Osteoblast (primary cell): Measurements from ENCODE around the gene PPP2R3B. TPM values are rescaled to one million over a fixed set of nuclear protein-coding genes. Genes with fewer than 3 reads are reported as not detected.

Experiments
- DNase-seq: peaks from one replicate; pipeline ENCODE4 v3.0.0; 2011; ENCODE audit warnings: low spot score, mixed read lengths; ENCODE audit not compliant: insufficient read length; ENCODE audit errors: missing footprints
- H2AFZ ChIP-seq: 2 replicates; pipeline ENCODE4 v1.6.0; 2011; ENCODE audit warnings: mild to moderate bottlenecking, low read length
- H3K27ac ChIP-seq: 2 replicates; pipeline ENCODE4 v1.5.1; 2011; ENCODE audit warnings: mild to moderate bottlenecking, low read depth, low read length, moderate library complexity
- H3K27me3 ChIP-seq: 2 replicates; pipeline ENCODE4 v1.6.0; 2012; ENCODE audit warnings: mild to moderate bottlenecking, control low read depth, inconsistent platforms, low read length, moderate library complexity; ENCODE audit not compliant: insufficient read depth
- H3K36me3 ChIP-seq: 2 replicates; pipeline ENCODE4 v1.5.1; 2011; ENCODE audit warnings: mild to moderate bottlenecking, low read length, control low read depth, moderate library complexity; ENCODE audit not compliant: insufficient read depth
- H3K4me1 ChIP-seq: 2 replicates; pipeline ENCODE4 v1.5.1; 2011; ENCODE audit warnings: mild to moderate bottlenecking, low read length, control low read depth, moderate library complexity; ENCODE audit not compliant: insufficient read depth
- H3K4me2 ChIP-seq: 2 replicates; pipeline ENCODE4 v1.6.0; 2011; ENCODE audit warnings: mild to moderate bottlenecking, low read length; ENCODE audit not compliant: insufficient read depth
- H3K4me3 ChIP-seq: fragments of 200-600 bp; sonication (generic); 3 replicates; pipeline ENCODE4 v1.5.1; 2012; ENCODE audit warnings: mild to moderate bottlenecking, low read length, inconsistent platforms; ENCODE audit not compliant: insufficient read depth
- H3K79me2 ChIP-seq: 2 replicates; pipeline ENCODE4 v1.6.0; 2012; ENCODE audit warnings: mild to moderate bottlenecking, low read length, control low read depth, inconsistent platforms; ENCODE audit not compliant: insufficient read depth
- H3K9me3 ChIP-seq: 2 replicates; pipeline ENCODE4 v1.5.1; 2011; ENCODE audit warnings: low read depth, low read length, control low read depth
- H4K20me1 ChIP-seq: 2 replicates; pipeline ENCODE4 v1.6.0; 2012; ENCODE audit warnings: mild to moderate bottlenecking, low read length, control low read depth; ENCODE audit not compliant: insufficient read depth
- CTCF ChIP-seq: IDR thresholded peaks from 2 replicates; pipeline ENCODE4 v1.5.1; 2011; ENCODE audit warnings: mild to moderate bottlenecking, low read depth, low read length, moderate library complexity; ENCODE audit errors: extremely low read depth
- total RNA-seq: library from RNA; depleted of rRNA; stranded (reverse); fragments of >200 nt; gene quantifications from 2 replicates; pipeline ENCODE4 v1.2.3, GENCODE V29; 2012

Gene PPP2R3B
- total RNA-seq, 1 donor = 13.4 TPM

GRCh38 chrX:350534-351323 lies 36.0 kb downstream of the PPP2R3B start:
- TF ChIP-seq CTCF = no peak
- Histone ChIP-seq H3K4me3 (no peak overlapping the region), H3K4me2 (no peak overlapping the region), H3K79me2 (no peaks in the 10 kb centered on the region), H2AFZ (no peak overlapping the region), H3K36me3 (no peaks in the 10 kb centered on the region), H3K4me1 (no peaks in the 10 kb centered on the region), H3K27me3 (no peaks in the 10 kb centered on the region), H3K27ac (no peak overlapping the region), H3K9me3 (no peaks in the 10 kb centered on the region), H4K20me1 (no peaks in the 10 kb centered on the region)
- DNase-seq = no peak

DNA sequence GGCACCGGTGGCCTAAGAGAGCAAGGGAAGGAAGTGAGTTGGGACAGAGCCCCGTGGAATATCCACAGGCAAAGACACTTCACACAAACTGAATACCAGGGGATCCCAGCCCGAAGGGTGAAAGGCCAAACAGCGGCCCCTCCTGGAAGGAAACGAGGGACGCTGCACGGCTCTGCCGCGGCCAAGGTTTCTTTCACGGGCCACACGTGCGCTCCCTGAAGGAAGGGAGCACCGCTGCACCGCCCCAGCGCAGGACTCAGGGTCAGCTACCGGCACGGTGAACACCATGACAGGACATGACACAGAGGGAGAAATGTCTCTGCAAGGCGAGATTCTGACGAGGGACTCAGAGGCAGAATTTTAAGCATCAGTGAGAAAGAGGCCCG lies 36.6 kb downstream of the PPP2R3B start:
- H3K27ac ChIP-seq = no peak overlapping the region
- H4K20me1 ChIP-seq = no peaks in the 10 kb centered on the region
- no peak overlapping the region for H3K4me2 ChIP-seq
- no peaks in the 10 kb centered on the region for H3K9me3 ChIP-seq
- H3K27me3 ChIP-seq = no peaks in the 10 kb centered on the region
- no peak for DNase-seq
- no peaks in the 10 kb centered on the region for H3K4me1 ChIP-seq
- H3K4me3 ChIP-seq = no peak overlapping the region
- TF ChIP-seq CTCF = no peak
- no peaks in the 10 kb centered on the region for H3K79me2 ChIP-seq
- H2AFZ ChIP-seq = no peak overlapping the region
- no peaks in the 10 kb centered on the region for H3K36me3 ChIP-seq

DNA sequence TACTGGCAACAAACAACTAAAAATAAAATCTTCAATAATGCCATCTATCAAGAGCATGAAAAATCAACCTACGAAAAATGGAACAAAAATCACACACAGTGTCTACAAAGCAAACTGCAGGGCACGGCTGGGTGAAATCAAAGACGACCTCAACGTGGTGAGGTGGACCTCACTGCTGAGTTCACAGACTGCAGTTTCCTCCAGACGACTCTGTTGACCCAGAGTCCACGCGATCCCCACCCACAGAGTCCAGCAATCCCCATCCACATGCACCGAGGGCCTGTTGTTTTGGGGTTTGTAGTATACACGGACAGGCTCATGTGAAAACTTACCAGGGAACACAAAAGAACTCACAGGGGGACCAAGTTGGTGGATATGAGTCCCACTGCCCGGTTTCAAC lies 37.0 kb downstream of the PPP2R3B start:
- Histone ChIP-seq H3K4me3 (no peak overlapping the region), H3K4me2 (no peak overlapping the region), H3K9me3 (no peaks in the 10 kb centered on the region), H3K4me1 (no peaks in the 10 kb centered on the region), H3K27me3 (no peaks in the 10 kb centered on the region), H4K20me1 (no peaks in the 10 kb centered on the region), H2AFZ (no peak overlapping the region), H3K36me3 (no peaks in the 10 kb centered on the region), H3K27ac (no peak overlapping the region), H3K79me2 (no peaks in the 10 kb centered on the region)
- no peak for TF ChIP-seq CTCF
- no peak for DNase-seq

GRCh38 chrX:349196-349595 lies 37.5 kb downstream of the PPP2R3B start:
- no peak overlapping the region for H3K4me3 ChIP-seq
- H3K27ac ChIP-seq = no peak overlapping the region
- H3K36me3 ChIP-seq = no peaks in the 10 kb centered on the region
- no peaks in the 10 kb centered on the region for H3K4me1 ChIP-seq
- no peak overlapping the region for H3K4me2 ChIP-seq
- no peak for DNase-seq
- no peaks in the 10 kb centered on the region for H3K27me3 ChIP-seq
- no peaks in the 10 kb centered on the region for H3K9me3 ChIP-seq
- H3K79me2 ChIP-seq = no peaks in the 10 kb centered on the region
- no peaks in the 10 kb centered on the region for H4K20me1 ChIP-seq
- H2AFZ ChIP-seq = no peak overlapping the region
- TF ChIP-seq CTCF = no peak
